NCI-H2196 treated with DMSO at 0.1 percent for 48 hours (cell line): ENCODE results near the gene UTP14C.
A peak's percentile ranks its signal among the peaks of the same experiment; 100 is the strongest.
"Not testable (repeated sequence)": the region's sequence is repeated elsewhere in the genome, so short reads cannot be mapped to it uniquely, and the experiment has no call there.

Experiments
- DNase-seq: peaks from one replicate; lab custom pipeline; 2025; ENCODE audit not compliant: unreplicated experiment; lab: John Stamatoyannopoulos, UW

UTP14C gene

GRCh38 chr13:52024481-52024880 lies at the start of gene UTP14C:
Gene UTP14C (plus strand): TSS chr13:52024691. CDS start chr13:52028805, 4,114 bp downstream.
- DNase-seq = no peak

- DNase-seq = no peak
These were observed 48.1 kb upstream of the UTP14C start for GRCh38 chr13:51976423-51976822.

GRCh38 chr13:51976890-51977289 lies 47.6 kb upstream of the UTP14C start:
- no peak for DNase-seq

GRCh38 chr13:51977625-51978024 lies 46.9 kb upstream of the UTP14C start:
- no peak for DNase-seq

DNA sequence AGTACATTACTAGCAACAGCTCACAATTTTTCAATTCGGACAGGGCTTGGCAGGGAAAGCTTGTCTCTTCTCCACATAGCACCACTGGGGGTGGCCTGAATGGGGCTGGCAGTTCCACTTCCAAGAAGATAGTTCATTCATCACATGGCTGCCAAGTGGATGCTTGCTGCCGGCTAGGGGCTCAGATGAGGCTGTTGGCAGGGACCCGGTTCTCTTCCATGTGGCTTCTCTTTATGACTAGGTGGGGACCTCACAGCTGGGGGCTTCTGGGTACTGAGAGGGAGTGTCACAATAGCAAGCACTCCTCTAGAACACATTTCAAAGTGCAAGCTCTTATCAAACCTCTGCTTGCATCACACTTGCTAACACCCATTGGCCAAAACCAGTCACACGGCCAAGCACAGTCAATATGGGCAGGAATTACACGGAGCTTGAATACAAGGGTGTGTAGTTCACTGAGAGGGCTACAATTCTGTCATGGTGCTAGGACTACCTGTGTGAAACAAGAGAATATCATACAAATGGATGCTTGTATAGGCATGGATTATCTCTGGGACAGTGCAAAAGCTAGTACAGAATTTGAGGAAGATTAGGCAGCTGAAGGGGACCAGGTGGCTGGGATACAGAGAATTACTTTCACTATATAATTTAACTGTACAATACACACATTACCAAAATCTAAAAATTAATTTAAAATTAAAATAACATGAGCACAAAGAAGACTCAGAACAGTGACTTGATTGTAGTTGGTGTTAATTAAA lies 45.5 kb upstream of the UTP14C start:
- DNase-seq = no peak

DNA sequence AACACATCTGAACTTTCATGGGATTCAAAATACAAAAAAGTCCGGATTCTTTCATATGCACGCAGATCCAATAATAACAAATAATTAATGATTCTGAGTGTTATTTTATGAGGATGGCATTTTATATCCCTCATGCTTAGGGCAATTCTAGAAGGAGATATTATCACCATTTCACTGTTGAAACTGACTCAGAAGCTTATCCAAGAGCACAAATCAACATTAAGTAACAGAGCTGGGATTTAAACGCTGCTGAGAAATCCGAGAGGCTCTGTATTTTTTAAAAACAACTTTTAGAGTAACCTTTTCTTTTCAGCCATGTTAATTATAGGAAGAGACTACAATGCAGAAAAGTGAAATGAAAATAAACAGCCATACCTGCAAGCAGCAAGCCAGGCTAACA lies 43.6 kb upstream of the UTP14C start:
- no peak for DNase-seq

- DNase-seq = no peak
These were observed 43.1 kb upstream of the UTP14C start for GRCh38 chr13:51981355-51981754.

DNA sequence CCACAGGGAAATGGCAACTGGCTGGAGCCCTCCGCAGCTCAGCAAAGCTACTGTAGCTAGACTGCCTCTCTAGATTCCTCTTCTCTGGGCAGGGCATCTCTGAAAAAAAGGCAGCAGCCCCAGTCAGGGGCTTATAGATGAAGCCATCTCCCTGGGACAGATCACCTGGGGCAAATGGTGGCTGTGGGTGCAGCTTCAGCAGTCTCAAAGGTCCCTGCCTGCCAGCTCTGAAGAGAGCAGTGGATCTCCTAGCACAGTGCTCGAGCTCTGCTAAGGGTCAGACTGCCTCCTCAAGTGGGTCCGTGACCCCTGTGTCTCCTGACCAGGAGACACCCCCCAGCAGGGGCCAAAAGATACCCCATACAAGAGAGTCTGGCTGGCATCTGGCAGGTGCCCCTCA lies 41.2 kb upstream of the UTP14C start:
- not testable (repeated sequence) for DNase-seq

DNA sequence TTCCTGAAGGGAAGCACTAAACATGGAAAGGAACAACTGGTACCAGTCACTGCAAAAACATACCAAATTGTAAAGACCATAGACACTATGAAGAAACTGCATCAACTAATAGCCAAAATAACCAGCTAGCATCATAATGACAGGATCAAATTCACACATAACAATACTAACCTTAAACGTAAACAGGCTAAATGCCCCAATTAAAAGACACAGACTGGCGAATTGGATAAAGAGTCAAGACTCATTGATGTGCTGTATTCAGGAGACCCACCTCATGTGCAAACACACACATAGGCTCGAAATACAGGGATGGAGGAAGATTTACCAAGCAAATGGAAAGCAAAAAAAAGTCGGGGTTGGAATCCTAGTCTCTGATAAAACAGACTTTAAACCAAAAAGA lies 39.6 kb upstream of the UTP14C start:
- not testable (repeated sequence) for DNase-seq

DNA sequence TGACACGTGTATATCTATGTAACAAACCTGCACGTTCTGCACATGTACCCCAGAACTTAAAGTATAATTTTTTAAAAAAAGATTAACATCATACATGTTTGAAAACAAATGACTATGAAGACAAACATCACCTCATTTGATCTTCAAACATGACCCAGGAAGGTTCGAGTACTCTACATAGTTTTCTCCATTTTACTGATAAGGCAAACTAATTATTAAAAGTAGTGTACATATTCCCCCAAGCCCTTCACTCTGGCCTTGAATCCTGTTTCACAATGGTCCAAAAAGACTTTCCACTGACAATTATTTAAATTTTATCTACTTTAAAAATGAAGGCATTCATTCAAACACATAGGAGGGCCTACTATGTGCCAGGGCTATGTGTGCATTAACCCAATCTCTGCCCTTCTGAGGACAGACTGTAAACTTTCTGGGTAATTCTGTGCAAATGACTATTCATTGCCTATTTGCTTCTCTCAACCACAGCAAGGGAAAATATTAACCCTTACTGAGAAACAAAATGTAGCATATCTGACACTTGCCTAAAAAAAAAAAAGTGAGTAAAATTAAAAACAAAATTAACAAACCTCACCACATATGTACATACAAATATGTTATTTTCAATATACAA lies 35.4 kb upstream of the UTP14C start:
- DNase-seq = no peak

- DNase-seq = no peak
These were observed 30.8 kb upstream of the UTP14C start for GRCh38 chr13:51993713-51994112.

GRCh38 chr13:51995677-51996551 lies 28.6 kb upstream of the UTP14C start:
- peak; percentile 16 for DNase-seq

GRCh38 chr13:51996641-51997040 lies 27.9 kb upstream of the UTP14C start:
- no peak for DNase-seq

DNA sequence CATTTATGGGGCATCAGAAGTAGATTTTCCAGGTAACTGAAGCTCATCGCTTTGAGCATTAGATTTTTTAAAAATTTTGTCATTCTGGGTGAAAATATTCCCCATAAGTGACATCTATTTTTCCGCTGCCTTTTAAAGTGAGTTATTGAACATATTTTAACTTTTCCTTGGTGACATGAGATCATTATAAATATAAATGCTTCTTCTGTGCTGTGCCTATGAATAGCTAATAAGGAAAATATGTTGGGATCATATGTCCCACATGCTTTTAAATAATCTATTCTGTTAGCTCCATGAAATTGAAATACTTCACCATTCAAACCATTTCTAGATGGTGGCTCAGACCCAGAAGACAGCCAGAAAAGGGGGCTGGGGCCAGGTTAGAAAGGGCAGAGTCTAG lies 27.3 kb upstream of the UTP14C start:
- no peak for DNase-seq

DNA sequence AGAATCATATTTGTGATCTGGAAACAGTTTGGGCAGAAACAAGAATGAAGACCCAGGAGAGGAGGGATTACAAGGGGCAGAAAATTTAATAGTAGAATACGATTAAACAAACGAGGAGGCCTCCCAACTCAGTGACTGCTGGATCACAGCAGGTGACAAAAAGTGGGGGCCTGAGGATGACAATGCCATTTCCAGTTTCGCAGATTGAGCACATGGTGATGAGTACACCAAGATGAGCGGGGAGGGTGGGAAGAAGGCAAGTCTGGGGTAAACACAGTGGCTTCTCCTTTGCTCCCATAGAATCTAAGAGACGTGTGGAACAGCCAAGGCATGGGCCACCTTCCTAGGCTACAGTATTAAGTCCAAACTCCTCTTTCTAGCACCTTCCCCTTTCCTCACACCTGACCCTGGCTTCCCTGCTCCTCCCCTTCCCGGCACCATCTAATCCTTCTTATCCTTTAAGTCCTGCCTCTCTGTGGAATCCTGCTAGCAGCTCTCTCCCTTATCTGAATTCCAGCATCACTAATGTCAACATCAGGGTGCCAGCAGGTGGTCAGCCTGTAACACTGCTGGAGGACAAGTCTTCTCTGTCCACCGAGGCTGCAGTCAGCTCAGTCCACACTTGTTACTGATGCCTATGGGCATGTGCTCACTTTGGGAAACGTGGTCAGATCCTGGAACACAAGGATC lies 26.7 kb upstream of the UTP14C start:
- peak; percentile 36 for DNase-seq

GRCh38 chr13:51998723-51999509 lies 25.6 kb upstream of the UTP14C start:
- DNase-seq = peak; percentile 8

- DNase-seq = no peak
These were observed 25.0 kb upstream of the UTP14C start for GRCh38 chr13:51999510-51999911.

- no peak for DNase-seq
These were observed 24.6 kb upstream of the UTP14C start for GRCh38 chr13:51999921-52000320.

GRCh38 chr13:52001120-52001731 lies 23.3 kb upstream of the UTP14C start:
- DNase-seq = peak; percentile 48

GRCh38 chr13:52002361-52002760 lies 22.1 kb upstream of the UTP14C start:
- no peak for DNase-seq
